Endodermal cell (in vitro differentiated cells): ENCODE results near the gene CD40. TPM values are rescaled to one million over a fixed set of nuclear protein-coding genes. Genes with fewer than 3 reads are reported as not detected.

Source experiments
- DNase-seq: peaks from one replicate; pipeline ENCODE4 v3.0.0-alpha.2; 2017
- H3K27ac ChIP-seq: 2 replicates; pipeline ENCODE4 v1.5.1; 2013; ENCODE audit warnings: mild to moderate bottlenecking, low read depth, low read length, moderate library complexity
- H3K27me3 ChIP-seq: 2 replicates; pipeline ENCODE4 v1.6.1; 2013; ENCODE audit warnings: mild to moderate bottlenecking, low read length, moderate library complexity; ENCODE audit not compliant: insufficient read depth, control insufficient read depth, poor library complexity, severe bottlenecking
- H3K36me3 ChIP-seq: 2 replicates; pipeline ENCODE4 v1.7.0; 2013; ENCODE audit warnings: mild to moderate bottlenecking, low read length, moderate library complexity; ENCODE audit not compliant: control insufficient read depth, insufficient read depth
- H3K4me1 ChIP-seq: one replicate; pipeline ENCODE4 v1.7.0; 2013; ENCODE audit warnings: low read length; ENCODE audit not compliant: control insufficient read depth, insufficient read depth
- H3K4me3 ChIP-seq: 2 replicates; pipeline ENCODE4 v1.5.1; 2013; ENCODE audit warnings: mild to moderate bottlenecking, low read length, moderate library complexity
- H3K9ac ChIP-seq: 2 replicates; pipeline ENCODE4 v1.6.1; 2013; ENCODE audit warnings: mild to moderate bottlenecking, low read length, moderate library complexity; ENCODE audit not compliant: poor library complexity, severe bottlenecking; ENCODE audit errors: extremely low read depth
- H3K9me3 ChIP-seq: 2 replicates; pipeline ENCODE4 v1.6.1; 2013; ENCODE audit warnings: mild to moderate bottlenecking, low read length, moderate library complexity; ENCODE audit not compliant: control insufficient read depth
- H3K27ac Mint-ChIP-seq: 2 replicates; pipeline ENCODE4 v1.8.0; 2020; ENCODE audit warnings: mixed read lengths
- H3K27me3 Mint-ChIP-seq: 2 replicates; pipeline ENCODE4 v1.8.0; 2021; ENCODE audit warnings: mild to moderate bottlenecking, mixed read lengths; ENCODE audit not compliant: insufficient read depth
- H3K36me3 Mint-ChIP-seq: 2 replicates; pipeline ENCODE4 v1.8.0; 2020; ENCODE audit warnings: low read depth, mixed read lengths
- H3K4me1 Mint-ChIP-seq: 2 replicates; pipeline ENCODE4 v1.8.0; 2020; ENCODE audit warnings: mixed read lengths
- H3K4me3 Mint-ChIP-seq: 2 replicates; pipeline ENCODE4 v1.8.0; 2020; ENCODE audit warnings: mild to moderate bottlenecking, moderate library complexity, mixed read lengths
- H3K9me3 Mint-ChIP-seq: 2 replicates; pipeline ENCODE4 v1.8.0; 2020; ENCODE audit warnings: mild to moderate bottlenecking, mixed read lengths
- CTCF ChIP-seq: fragments of 200-600 bp; sonication (generic); conservative IDR thresholded peaks from 2 replicates; pipeline ENCODE4 v1.5.0; 2021; ENCODE audit warnings: antibody characterized with exemption, mild to moderate bottlenecking
- WGBS, 2 experiments: methylation state at CpG; one replicate each; pipeline versions ENCODE4 v1.1.5 to v1.1.7; 2013; ENCODE audit warnings: missing lambda C conversion rate in 2 of 2, mixed read lengths in 1 of 2; ENCODE audit not compliant: insufficient coverage in 1 of 2, insufficient read length in 1 of 2; 5-methylcytosine and 5-hydroxymethylcytosine counted together
- total RNA-seq, 2 donors: library from RNA; stranded (reverse); fragmentation: NEBNext Ultra II Directional in 1 of 2; extraction: Animal tissue kit (Norgen Biotek cat#: 25700) in 1 of 2; gene quantifications; 2 replicates in 1 of 2; 3 replicates in 1 of 2; pipeline ENCODE4 v1.2.1, GENCODE V29; 2021

CD40 gene
- total RNA-seq, 2 donors from 2014 or later: 9.0 to 16.4 TPM

GRCh38 chr20:46171909-46172308 lies 53.8 kb downstream of the CD40 start:
- H3K4me1 ChIP-seq: no peaks in the 10 kb centered on the region
- Mint-ChIP-seq H3K9me3 (no peaks in the 10 kb centered on the region), H3K36me3 (no peaks in the 10 kb centered on the region), H3K4me3 (no peak overlapping the region), H3K27me3 (peaks cover 69% of the 10 kb centered on the region), H3K4me1 (no peaks in the 10 kb centered on the region), H3K27ac (no peak overlapping the region)
- no peaks in the 10 kb centered on the region for H3K36me3 ChIP-seq
- WGBS, 2 experiments: 87 to 88% methylated on average over 5 of the region's 5 CpGs
- no peak overlapping the region for H3K4me3 ChIP-seq
- no peak for TF ChIP-seq CTCF
- H3K9me3 ChIP-seq: no peaks in the 10 kb centered on the region
- H3K9ac ChIP-seq: no peak overlapping the region
- DNase-seq: no peak
- H3K27me3 ChIP-seq: peaks cover 63% of the 10 kb centered on the region
- no peak overlapping the region for H3K27ac ChIP-seq

- WGBS, 2 experiments: 76 to 81% methylated on average over 6 of the region's 6 CpGs
- no peak for DNase-seq
- Mint-ChIP-seq H3K27me3 (peaks cover 70% of the 10 kb centered on the region), H3K27ac (no peak overlapping the region), H3K4me3 (no peak overlapping the region), H3K36me3 (no peaks in the 10 kb centered on the region), H3K9me3 (no peaks in the 10 kb centered on the region), H3K4me1 (no peaks in the 10 kb centered on the region)
- Histone ChIP-seq H3K4me1 (no peaks in the 10 kb centered on the region), H3K4me3 (no peak overlapping the region), H3K27ac (no peak overlapping the region), H3K9ac (no peak overlapping the region), H3K36me3 (no peaks in the 10 kb centered on the region), H3K9me3 (no peaks in the 10 kb centered on the region), H3K27me3 (peaks cover 68% of the 10 kb centered on the region)
- TF ChIP-seq CTCF: no peak
Measured at GRCh38 chr20:46172455-46172854, 54.3 kb downstream of the CD40 start.

- Histone ChIP-seq H3K4me1 (no peaks in the 10 kb centered on the region), H3K27ac (no peak overlapping the region), H3K9me3 (no peaks in the 10 kb centered on the region), H3K4me3 (no peak overlapping the region), H3K27me3 (peaks cover 69% of the 10 kb centered on the region), H3K36me3 (no peaks in the 10 kb centered on the region), H3K9ac (no peak overlapping the region)
- TF ChIP-seq CTCF: no peak
- DNase-seq: no peak
- Mint-ChIP-seq H3K27ac (no peak overlapping the region), H3K4me1 (no peaks in the 10 kb centered on the region), H3K27me3 (peaks cover 70% of the 10 kb centered on the region), H3K9me3 (no peaks in the 10 kb centered on the region), H3K36me3 (no peaks in the 10 kb centered on the region), H3K4me3 (no peak overlapping the region)
- WGBS, 2 experiments: 85 to 89% methylated on average over 3 of the region's 3 CpGs
Measured at GRCh38 chr20:46172961-46173536, 54.9 kb downstream of the CD40 start.
